Tibial nerve (tissue), 4 donors: ENCODE results near the gene ULK3.

Experiments
- CTCF ChIP-seq, 5 experiments: fragments of 200-600 bp in 3 of 5; fragments of 450-650 bp in 2 of 5; sonication (generic) in 3 of 5; IDR thresholded peaks; one replicate each; pipeline ENCODE4 v1.5.1; 2016 to 2019; ENCODE audit warnings: antibody characterized with exemption in 5 of 5, mild to moderate bottlenecking in 3 of 5, moderate library complexity in 2 of 5
- EP300 ChIP-seq, 2 donors: sonication (generic); formaldehyde crosslinking; IDR thresholded peaks; one replicate each; pipeline ENCODE4 v1.6.1; 2017; ENCODE audit warnings: antibody characterized with exemption in 2 of 2, mild to moderate bottlenecking in 1 of 2
- POLR2A ChIP-seq, 2 donors: fragments of 450-650 bp; IDR thresholded peaks; one replicate each; pipeline ENCODE4 v1.6.1; 2017; ENCODE audit warnings: antibody characterized with exemption in 2 of 2, mild to moderate bottlenecking in 2 of 2, moderate library complexity in 2 of 2

- TF ChIP-seq CTCF (IDR thresholded peaks at IDR 0.05) (peak in 3 of 5 experiments; percentile 12 to 26 (median 23)), POLR2A (IDR thresholded peaks at IDR 0.05) (no peak), EP300 (IDR thresholded peaks at IDR 0.05) (no peak)
Observed at GRCh38 chr15:74793135-74794028, 49.6 kb downstream of the ULK3 start.
